H9 (cell line): ENCODE results near the gene HIPK2. TPM values are rescaled to one million over a fixed set of nuclear protein-coding genes. Genes with fewer than 3 reads are reported as not detected.

Source experiments
- DNase-seq: peaks from one replicate; pipeline ENCODE4 v3.0.0-alpha.2; 2017
- H2AFZ ChIP-seq: one replicate; pipeline ENCODE4 v1.6.1; 2013; ENCODE audit warnings: mild to moderate bottlenecking, low read length, control low read depth, moderate library complexity
- H2AK5ac ChIP-seq: 2 replicates; pipeline ENCODE4 v1.6.1; 2013; ENCODE audit warnings: low read length, control low read depth, mixed read lengths; ENCODE audit not compliant: insufficient read length
- H2BK120ac ChIP-seq: one replicate; pipeline ENCODE4 v1.6.1; 2013; ENCODE audit warnings: low read depth, mild to moderate bottlenecking, low read length, control low read depth, inconsistent platforms; ENCODE audit not compliant: poor library complexity, severe bottlenecking
- H2BK12ac ChIP-seq: 2 replicates; pipeline ENCODE4 v1.6.1; 2013; ENCODE audit warnings: low read length, control low read depth, mixed read lengths, low read depth; ENCODE audit not compliant: insufficient read length
- H2BK15ac ChIP-seq: 2 replicates; pipeline ENCODE4 v1.6.1; 2013; ENCODE audit warnings: low read depth, low read length, control low read depth
- H2BK20ac ChIP-seq: one replicate; pipeline ENCODE4 v1.6.1; 2013; ENCODE audit warnings: low read depth, mild to moderate bottlenecking, low read length, control low read depth, inconsistent platforms; ENCODE audit not compliant: poor library complexity, severe bottlenecking
- H2BK5ac ChIP-seq: 2 replicates; pipeline ENCODE4 v1.6.1; 2013; ENCODE audit warnings: low read length, control low read depth, mixed read lengths; ENCODE audit not compliant: insufficient read length
- H3K14ac ChIP-seq: 2 replicates; pipeline ENCODE4 v1.6.1; 2013; ENCODE audit warnings: low read length, control low read depth; ENCODE audit not compliant: insufficient read depth
- H3K18ac ChIP-seq: 2 replicates; pipeline ENCODE4 v1.6.1; 2013; ENCODE audit warnings: low read depth, mild to moderate bottlenecking, mixed read lengths, low read length, control low read depth; ENCODE audit not compliant: insufficient read length
- H3K23ac ChIP-seq: 2 replicates; pipeline ENCODE4 v1.6.1; 2013; ENCODE audit warnings: low read length, control low read depth, mixed read lengths, low read depth; ENCODE audit not compliant: insufficient read length
- H3K23me2 ChIP-seq: 2 replicates; pipeline ENCODE4 v1.6.1; 2013; ENCODE audit warnings: low read depth, mild to moderate bottlenecking, mixed read lengths, low read length, control low read depth; ENCODE audit not compliant: insufficient read length, poor library complexity, severe bottlenecking
- H3K27ac ChIP-seq: 2 replicates; pipeline ENCODE4 v1.5.1; 2013; ENCODE audit warnings: low read length, control low read depth, mixed read lengths, low read depth; ENCODE audit not compliant: insufficient read length
- H3K27me3 ChIP-seq: 2 replicates; pipeline ENCODE4 v1.6.1; 2013; ENCODE audit warnings: low read length, control low read depth, inconsistent platforms; ENCODE audit not compliant: insufficient read depth
- H3K4ac ChIP-seq: 2 replicates; pipeline ENCODE4 v1.6.1; 2013; ENCODE audit warnings: low read depth, mild to moderate bottlenecking, control low read depth, inconsistent platforms, low read length, moderate library complexity
- H3K4me1 ChIP-seq: 2 replicates; pipeline ENCODE4 v1.6.1; 2013; ENCODE audit warnings: low read length, control low read depth, inconsistent platforms; ENCODE audit not compliant: insufficient read depth
- H3K4me2 ChIP-seq: 2 replicates; pipeline ENCODE4 v1.6.1; 2013; ENCODE audit warnings: low read length, control low read depth, mixed read lengths; ENCODE audit not compliant: insufficient read length, insufficient read depth
- H3K56ac ChIP-seq: 2 replicates; pipeline ENCODE4 v1.6.1; 2013; ENCODE audit warnings: low read depth, mild to moderate bottlenecking, mixed read lengths, low read length, control low read depth; ENCODE audit not compliant: insufficient read length
- H3K79me1 ChIP-seq: 2 replicates; pipeline ENCODE4 v1.6.1; 2013; ENCODE audit warnings: low read depth, mild to moderate bottlenecking, moderate library complexity, low read length, control low read depth, inconsistent platforms; ENCODE audit not compliant: insufficient read depth, poor library complexity, severe bottlenecking
- H3K79me2 ChIP-seq: 2 replicates; pipeline ENCODE4 v1.6.1; 2013; ENCODE audit warnings: low read length, control low read depth, inconsistent platforms; ENCODE audit not compliant: insufficient read depth
- H3K9ac ChIP-seq: 2 replicates; pipeline ENCODE4 v1.6.1; 2013; ENCODE audit warnings: low read length, control low read depth, mixed read lengths; ENCODE audit not compliant: insufficient read length; ENCODE audit errors: extremely low read depth
- H3K9me3 ChIP-seq: one replicate; pipeline ENCODE4 v1.6.1; 2013; ENCODE audit warnings: low read depth, low read length, inconsistent platforms; ENCODE audit not compliant: control insufficient read depth
- H3T11ph ChIP-seq: one replicate; pipeline ENCODE4 v1.6.1; 2013; ENCODE audit warnings: mild to moderate bottlenecking, low read length, control low read depth, inconsistent platforms
- H4K20me1 ChIP-seq: one replicate; pipeline ENCODE4 v1.6.1; 2013; ENCODE audit not compliant: control insufficient read depth, insufficient read length, insufficient read depth
- H4K5ac ChIP-seq: 2 replicates; pipeline ENCODE4 v1.6.1; 2013; ENCODE audit warnings: low read depth, mild to moderate bottlenecking, mixed read lengths, low read length, control low read depth; ENCODE audit not compliant: insufficient read length
- H4K8ac ChIP-seq: replicated peaks from 2 replicates; pipeline ENCODE4 v1.6.1; 2013; ENCODE audit warnings: low read length, control low read depth, mixed read lengths, low read depth; ENCODE audit not compliant: insufficient read length
- H4K91ac ChIP-seq: 2 replicates; pipeline ENCODE4 v1.6.1; 2013; ENCODE audit warnings: low read depth, mild to moderate bottlenecking, moderate library complexity, mixed read lengths, low read length, control low read depth; ENCODE audit not compliant: insufficient read length
- H3K27ac Mint-ChIP-seq, 3 experiments: 2 replicates in 2 of 3; 3 replicates in 1 of 3; pipeline ENCODE4 v1.8.0; 2020 to 2021; ENCODE audit warnings: mixed read lengths in 3 of 3, mild to moderate bottlenecking in 1 of 3, moderate library complexity in 1 of 3
- H3K27me3 Mint-ChIP-seq: 2 replicates; pipeline ENCODE4 v1.8.0; 2021; ENCODE audit warnings: low read depth, mild to moderate bottlenecking, moderate library complexity, mixed read lengths
- H3K36me3 Mint-ChIP-seq, 3 experiments: 2 replicates in 2 of 3; 3 replicates in 1 of 3; pipeline ENCODE4 v1.8.0; 2020 to 2021; ENCODE audit warnings: low read depth in 3 of 3, mixed read lengths in 3 of 3; ENCODE audit not compliant: insufficient read depth in 1 of 3
- H3K4me1 Mint-ChIP-seq, 2 experiments: 2 replicates each; pipeline ENCODE4 v1.8.0; 2020; ENCODE audit warnings: mixed read lengths in 2 of 2
- H3K4me3 Mint-ChIP-seq, 2 experiments: 2 replicates in 1 of 2; 3 replicates in 1 of 2; pipeline ENCODE4 v1.8.0; 2020 to 2021; ENCODE audit warnings: mild to moderate bottlenecking in 2 of 2, mixed read lengths in 2 of 2, moderate library complexity in 1 of 2
- H3K9me3 Mint-ChIP-seq, 2 experiments: 2 replicates in 1 of 2; 3 replicates in 1 of 2; pipeline ENCODE4 v1.8.0; 2020; ENCODE audit warnings: mild to moderate bottlenecking in 2 of 2, mixed read lengths in 2 of 2, moderate library complexity in 1 of 2
- WGBS: extraction: QIAGEN DNeasy Blood & Tissue Kit; methylation state at CpG from one replicate; pipeline ENCODE4 v1.1.7; 2013; ENCODE audit warnings: missing lambda C conversion rate, low lambda C conversion rate, mixed read lengths; ENCODE audit not compliant: insufficient read length; ENCODE audit errors: extremely low coverage; 5-methylcytosine and 5-hydroxymethylcytosine counted together
- total RNA-seq: library from RNA; stranded (reverse); gene quantifications from 2 replicates; pipeline ENCODE4 v1.2.1, GENCODE V29; 2021
- TF ChIP-seq, protein P1 (sequence below): fragments of 200-600 bp; sonication (generic); conservative IDR thresholded peaks from 3 replicates; pipeline ENCODE4 v1.8.0; 2021; ENCODE audit warnings: antibody characterized with exemption, mild to moderate bottlenecking

HIPK2 gene
- total RNA-seq, 1 experiment from 2014 or later = 21.9 TPM

- Histone ChIP-seq H2BK15ac (no peak overlapping the region), H3K4me1 (no peaks in the 10 kb centered on the region), H3T11ph (no peak overlapping the region), H3K79me2 (no peaks in the 10 kb centered on the region), H4K5ac (no peak overlapping the region), H4K91ac (no peak overlapping the region), H3K9ac (no peak overlapping the region), H2AK5ac (no peak overlapping the region), H3K27ac (no peak overlapping the region), H3K4ac (no peak overlapping the region), H2AFZ (no peak overlapping the region), H3K4me2 (no peak overlapping the region), H2BK20ac (no peak overlapping the region), H3K27me3 (no peaks in the 10 kb centered on the region), H2BK5ac (no peak overlapping the region), H3K9me3 (no peaks in the 10 kb centered on the region), H3K79me1 (no peaks in the 10 kb centered on the region), H3K56ac (no peak overlapping the region), H4K8ac (no peak overlapping the region), H3K23me2 (no peaks in the 10 kb centered on the region), H3K18ac (no peak overlapping the region), H3K23ac (no peak overlapping the region), H4K20me1 (no peaks in the 10 kb centered on the region), H2BK120ac (no peak overlapping the region), H2BK12ac (no peak overlapping the region), H3K14ac (no peak overlapping the region)
- no peak for DNase-seq
- TF ChIP-seq, protein P1, sequence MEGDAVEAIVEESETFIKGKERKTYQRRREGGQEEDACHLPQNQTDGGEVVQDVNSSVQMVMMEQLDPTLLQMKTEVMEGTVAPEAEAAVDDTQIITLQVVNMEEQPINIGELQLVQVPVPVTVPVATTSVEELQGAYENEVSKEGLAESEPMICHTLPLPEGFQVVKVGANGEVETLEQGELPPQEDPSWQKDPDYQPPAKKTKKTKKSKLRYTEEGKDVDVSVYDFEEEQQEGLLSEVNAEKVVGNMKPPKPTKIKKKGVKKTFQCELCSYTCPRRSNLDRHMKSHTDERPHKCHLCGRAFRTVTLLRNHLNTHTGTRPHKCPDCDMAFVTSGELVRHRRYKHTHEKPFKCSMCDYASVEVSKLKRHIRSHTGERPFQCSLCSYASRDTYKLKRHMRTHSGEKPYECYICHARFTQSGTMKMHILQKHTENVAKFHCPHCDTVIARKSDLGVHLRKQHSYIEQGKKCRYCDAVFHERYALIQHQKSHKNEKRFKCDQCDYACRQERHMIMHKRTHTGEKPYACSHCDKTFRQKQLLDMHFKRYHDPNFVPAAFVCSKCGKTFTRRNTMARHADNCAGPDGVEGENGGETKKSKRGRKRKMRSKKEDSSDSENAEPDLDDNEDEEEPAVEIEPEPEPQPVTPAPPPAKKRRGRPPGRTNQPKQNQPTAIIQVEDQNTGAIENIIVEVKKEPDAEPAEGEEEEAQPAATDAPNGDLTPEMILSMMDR = no peak
- Mint-ChIP-seq H3K4me3 (no peak overlapping the region), H3K36me3 (peaks cover 2 to 18% (median 12%) of the 10 kb centered on the region in 3 experiments), H3K27me3 (no peaks in the 10 kb centered on the region), H3K9me3 (peaks cover 0 to 3% of the 10 kb centered on the region in 2 experiments; a peak in 1 of 5 replicates), H3K27ac (no peak overlapping the region), H3K4me1 (no peaks in the 10 kb centered on the region)
- no CpG with 5 or more reads among the region's 5 CpGs for WGBS
Measured at GRCh38 chr7:139603282-139603681, 174.5 kb downstream of the HIPK2 start.
